ENCODE data around the gene HIC1.
A peak's percentile ranks its signal among the peaks of the same experiment; 100 is the strongest.

Gene HIC1

DNA sequence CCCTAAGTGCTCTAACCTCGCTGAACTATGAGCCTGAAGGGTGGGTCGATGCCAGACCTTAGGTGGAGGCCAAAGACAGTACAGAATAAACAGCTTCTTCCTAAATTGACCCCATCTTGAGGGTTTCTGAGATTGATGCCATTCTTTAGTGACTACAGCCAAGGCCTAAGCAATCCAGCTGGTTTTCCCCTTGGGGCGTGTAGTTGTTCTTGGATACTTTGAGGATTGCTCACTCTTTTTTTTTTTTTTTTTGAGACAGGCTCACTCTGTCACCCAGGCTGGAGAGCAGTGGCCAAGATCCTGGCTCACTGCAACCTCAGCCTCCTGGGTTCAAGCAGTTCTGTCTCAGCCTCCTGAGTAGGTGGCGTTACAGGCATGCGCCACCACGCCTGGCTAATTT lies 11.1 kb upstream of the HIC1 start:
- H3K27ac ChIP-seq, result no peak overlapping the region
- TF ChIP-seq, protein P1, sequence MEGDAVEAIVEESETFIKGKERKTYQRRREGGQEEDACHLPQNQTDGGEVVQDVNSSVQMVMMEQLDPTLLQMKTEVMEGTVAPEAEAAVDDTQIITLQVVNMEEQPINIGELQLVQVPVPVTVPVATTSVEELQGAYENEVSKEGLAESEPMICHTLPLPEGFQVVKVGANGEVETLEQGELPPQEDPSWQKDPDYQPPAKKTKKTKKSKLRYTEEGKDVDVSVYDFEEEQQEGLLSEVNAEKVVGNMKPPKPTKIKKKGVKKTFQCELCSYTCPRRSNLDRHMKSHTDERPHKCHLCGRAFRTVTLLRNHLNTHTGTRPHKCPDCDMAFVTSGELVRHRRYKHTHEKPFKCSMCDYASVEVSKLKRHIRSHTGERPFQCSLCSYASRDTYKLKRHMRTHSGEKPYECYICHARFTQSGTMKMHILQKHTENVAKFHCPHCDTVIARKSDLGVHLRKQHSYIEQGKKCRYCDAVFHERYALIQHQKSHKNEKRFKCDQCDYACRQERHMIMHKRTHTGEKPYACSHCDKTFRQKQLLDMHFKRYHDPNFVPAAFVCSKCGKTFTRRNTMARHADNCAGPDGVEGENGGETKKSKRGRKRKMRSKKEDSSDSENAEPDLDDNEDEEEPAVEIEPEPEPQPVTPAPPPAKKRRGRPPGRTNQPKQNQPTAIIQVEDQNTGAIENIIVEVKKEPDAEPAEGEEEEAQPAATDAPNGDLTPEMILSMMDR (IDR thresholded peaks at IDR 0.05), result no peak
- peaks cover 0 to 33% (median 28%) of the 10 kb centered on the region in 3 donors for H3K36me3 ChIP-seq
- H3K4me1 ChIP-seq, result peaks cover 0 to 37% (median 27%) of the 10 kb centered on the region in 4 donors
- peaks cover 0 to 14% of the 10 kb centered on the region in 2 donors for H3K27me3 ChIP-seq
- no peaks in the 10 kb centered on the region for H3K9me3 ChIP-seq
- intact Hi-C loops (cut with DNase I; ENCODE audit: low total_unique reads), result no loop called here
- H3K4me3 ChIP-seq, result no peak overlapping the region
- no peak for DNase-seq

DNA sequence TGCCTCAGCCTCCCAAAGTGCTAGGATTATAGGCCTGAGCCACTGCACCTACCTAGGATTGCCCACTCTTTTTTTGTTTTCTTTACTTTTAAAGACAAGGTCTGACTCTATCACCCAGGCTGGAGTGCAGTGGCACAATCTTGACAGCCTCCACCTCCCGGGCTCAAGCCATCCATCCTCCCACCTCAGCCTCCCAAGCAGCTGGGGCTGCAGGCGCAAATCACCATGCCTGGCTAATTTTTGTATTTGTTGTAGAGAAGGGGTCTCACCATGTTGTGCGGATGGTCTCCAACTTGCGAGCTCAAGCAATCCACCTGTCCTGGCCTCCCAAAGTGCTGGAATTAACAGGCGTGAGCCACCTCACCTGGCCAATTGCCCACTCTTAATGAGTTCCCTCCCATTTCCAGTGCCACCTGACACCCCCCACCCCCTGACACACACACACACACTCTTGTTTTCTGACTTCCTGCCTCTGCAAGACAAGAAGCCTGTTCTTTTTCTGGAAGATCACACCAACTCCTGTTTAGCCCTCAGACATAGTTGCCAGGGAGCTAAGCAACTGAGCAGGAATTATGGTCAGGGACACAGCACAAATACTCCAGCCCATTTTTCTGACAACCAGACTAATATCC lies 10.5 kb upstream of the HIC1 start:
- no peaks in the 10 kb centered on the region for H3K9me3 ChIP-seq
- intact Hi-C loops (cut with DNase I; ENCODE audit: low total_unique reads), result no loop called here
- H3K4me3 ChIP-seq, result no peak overlapping the region
- DNase-seq, result peak in 1 of 2 donors; percentile 64
- peaks cover 0 to 30% (median 28%) of the 10 kb centered on the region in 3 donors for H3K36me3 ChIP-seq
- no peak overlapping the region for H3K27ac ChIP-seq
- peaks cover 0 to 43% (median 33%) of the 10 kb centered on the region in 4 donors for H3K4me1 ChIP-seq
- H3K27me3 ChIP-seq, result peaks cover 0 to 18% of the 10 kb centered on the region in 2 donors
- TF ChIP-seq, protein P1 (IDR thresholded peaks at IDR 0.05), result no peak

DNA sequence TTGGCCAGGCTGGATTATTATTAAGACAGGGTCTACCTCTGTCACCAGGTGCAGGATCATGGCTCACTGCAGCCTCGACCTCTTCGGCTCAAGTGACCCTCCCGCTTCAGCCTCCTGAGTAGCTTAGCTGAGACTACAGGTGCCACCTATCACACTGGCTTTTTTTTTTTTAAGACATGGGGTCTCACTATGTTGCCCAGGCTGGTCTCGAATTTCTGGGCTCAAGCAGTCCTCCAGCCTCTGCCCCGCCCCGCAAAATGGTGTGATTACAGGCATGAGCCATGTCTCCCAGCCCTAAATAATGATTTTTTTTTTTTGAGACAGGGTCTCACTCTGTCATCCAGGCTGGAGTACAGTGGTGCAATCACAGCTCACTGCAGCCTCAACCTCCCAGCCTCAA lies 7.3 kb upstream of the HIC1 start:
- Histone ChIP-seq H3K4me1 (peaks cover 0 to 52% (median 41%) of the 10 kb centered on the region in 4 donors), H3K4me3 (no peak overlapping the region), H3K9me3 (no peaks in the 10 kb centered on the region), H3K27me3 (peaks cover 0 to 43% of the 10 kb centered on the region in 2 donors), H3K36me3 (peaks cover 0 to 21% (median 18%) of the 10 kb centered on the region in 3 donors), H3K27ac (no peak overlapping the region)
- intact Hi-C loops (cut with DNase I; ENCODE audit: low total_unique reads), result no loop called here
- TF ChIP-seq, protein P1 (IDR thresholded peaks at IDR 0.05), result no peak
- no peak for DNase-seq

DNA sequence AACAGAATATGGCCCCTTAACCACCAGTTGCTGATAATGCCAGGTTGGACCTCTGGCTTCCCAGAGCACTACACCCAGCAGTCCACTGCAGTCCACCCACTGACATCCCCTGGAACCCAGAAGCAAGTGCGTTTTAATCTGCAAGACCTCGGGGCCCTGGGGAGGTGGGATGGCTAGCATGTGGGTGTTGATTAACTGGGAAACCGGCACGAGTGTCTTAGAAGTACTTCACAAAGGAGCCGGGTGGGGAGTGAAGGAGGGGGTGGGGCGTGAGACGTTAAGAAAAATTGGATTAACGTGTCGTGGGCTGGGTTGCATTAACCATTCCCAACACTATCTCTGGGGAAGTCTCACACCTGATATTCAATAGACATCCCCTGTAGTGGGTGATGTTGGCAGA lies 6.1 kb upstream of the HIC1 start:
- H3K4me1 ChIP-seq, result peaks cover 0 to 47% (median 36%) of the 10 kb centered on the region in 4 donors
- H3K27ac ChIP-seq, result no peak overlapping the region
- TF ChIP-seq, protein P1 (IDR thresholded peaks at IDR 0.05), result no peak
- H3K36me3 ChIP-seq, result peaks cover 0 to 11% (median 10%) of the 10 kb centered on the region in 3 donors
- intact Hi-C loops (cut with DNase I; ENCODE audit: low total_unique reads), result no loop called here
- H3K27me3 ChIP-seq, result peaks cover 0 to 53% of the 10 kb centered on the region in 2 donors
- no peaks in the 10 kb centered on the region for H3K9me3 ChIP-seq
- DNase-seq, result no peak
- peak overlapping the region in 1 of 2 donors; percentile 83 for H3K4me3 ChIP-seq

DNA sequence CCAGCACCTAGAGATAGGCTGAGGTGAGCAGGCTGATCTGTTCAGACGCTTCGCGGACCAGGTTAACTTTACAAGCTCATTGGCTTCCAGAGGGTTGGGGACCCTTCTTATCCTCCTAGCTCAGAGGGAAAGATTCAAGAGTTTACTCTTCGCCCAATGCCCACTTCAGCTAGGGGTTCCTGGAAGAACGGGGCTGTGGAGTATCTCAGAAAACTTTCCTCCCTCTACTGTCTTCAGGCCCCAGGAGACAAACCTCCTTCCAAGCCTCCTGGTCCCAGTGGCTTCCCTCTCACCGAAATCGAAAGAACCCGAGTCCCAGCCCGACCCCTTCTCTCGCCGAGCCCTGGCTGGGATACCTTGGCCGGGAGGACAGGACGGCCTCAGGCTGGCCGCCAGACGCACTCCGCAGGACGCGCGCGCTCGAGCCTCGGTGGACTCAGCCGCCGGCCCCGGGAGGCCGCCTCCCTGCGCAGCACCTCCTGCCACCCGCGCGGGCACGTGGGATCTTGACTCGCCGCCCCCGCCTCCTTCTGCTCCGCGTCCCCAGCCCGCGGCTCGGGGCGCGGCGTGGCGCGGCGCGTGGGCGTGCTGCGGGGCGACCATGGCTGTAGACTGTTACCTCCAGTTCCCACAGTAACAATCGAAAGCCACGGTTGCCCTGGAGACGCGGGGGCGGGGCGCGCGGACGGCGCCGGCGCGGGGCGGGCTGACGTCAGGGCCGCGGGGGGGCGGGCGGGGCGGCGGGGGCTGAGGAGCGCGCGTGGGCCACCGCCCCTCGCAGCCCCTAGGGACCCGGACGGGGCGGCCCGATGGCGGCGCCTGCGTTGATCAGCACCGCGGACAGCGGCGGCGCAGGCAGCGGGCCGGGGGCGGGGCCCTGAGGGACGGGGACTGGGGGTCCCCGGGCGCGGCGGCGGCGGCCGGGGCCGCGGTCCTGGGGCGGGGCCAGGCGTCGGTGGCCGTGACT lies 5.3 kb upstream of the HIC1 start:
- TF ChIP-seq, protein P1 (IDR thresholded peaks at IDR 0.05), result no peak
- peak; percentile 82 to 90 for DNase-seq
- intact Hi-C loops (cut with DNase I; ENCODE audit: low total_unique reads), result no loop called here
- Histone ChIP-seq H3K27ac (peak overlapping the region; percentile 58 to 63), H3K9me3 (no peaks in the 10 kb centered on the region), H3K36me3 (peaks cover 0 to 3% (median 2%) of the 10 kb centered on the region in 3 donors), H3K27me3 (peaks cover 0 to 61% of the 10 kb centered on the region in 2 donors), H3K4me3 (peak overlapping the region; percentile 61 to 83), H3K4me1 (peaks cover 0 to 47% (median 41%) of the 10 kb centered on the region in 4 donors)
